Measurements from ENCODE around the gene RUBCN.
A peak's percentile ranks its signal among the peaks of the same experiment; 100 is the strongest.
"Not testable (repeated sequence)": the region's sequence is repeated elsewhere in the genome, so short reads cannot be mapped to it uniquely, and the experiment has no call there.

RUBCN gene

DNA sequence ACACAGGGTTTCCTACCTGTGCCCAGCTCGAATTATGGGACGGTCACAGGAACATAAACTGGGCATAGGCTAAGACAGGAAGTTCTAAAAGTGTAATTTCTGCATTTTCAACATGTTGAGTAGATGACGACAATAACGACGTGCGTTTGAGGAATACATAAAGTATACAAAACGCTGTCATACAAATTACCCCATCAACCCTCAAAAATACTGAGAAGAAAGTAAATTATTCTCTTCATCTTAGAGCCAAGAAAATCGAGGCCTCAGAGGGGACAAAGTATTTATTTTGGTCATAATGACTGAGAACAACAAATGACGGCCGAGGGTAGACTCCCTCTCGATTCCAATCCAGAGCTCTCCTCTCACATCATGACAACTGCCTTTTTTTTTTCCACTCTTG is 60.8 kb downstream of the RUBCN start:
- no peak for TF ChIP-seq CTCF (IDR thresholded peaks at IDR 0.05; ENCODE audit: low read depth, low read length)
- Histone ChIP-seq H3K4me3 (ENCODE audit: low read depth, low read length) (no peak overlapping the region), H3K4me1 (no peaks in the 10 kb centered on the region), H3K9me3 (no peaks in the 10 kb centered on the region), H3K36me3 (0 out of 2 replicates have a peak, but pooled peaks cover 2% of the 10 kb centered on the region), H3K27me3 (no peaks in the 10 kb centered on the region)
- no peak for DNase-seq

GRCh38 chr3:197675563-197675860 is 61.2 kb downstream of the RUBCN start:
- Histone ChIP-seq H3K4me3 (ENCODE audit: low read depth, low read length) (no peak overlapping the region), H3K27me3 (no peaks in the 10 kb centered on the region), H3K36me3 (0 out of 2 replicates have a peak, but pooled peaks cover under 1% of the 10 kb centered on the region), H3K9me3 (no peaks in the 10 kb centered on the region), H3K4me1 (no peaks in the 10 kb centered on the region)
- TF ChIP-seq CTCF (IDR thresholded peaks at IDR 0.05; ENCODE audit: low read depth, low read length) = no peak
- no peak for DNase-seq

DNA sequence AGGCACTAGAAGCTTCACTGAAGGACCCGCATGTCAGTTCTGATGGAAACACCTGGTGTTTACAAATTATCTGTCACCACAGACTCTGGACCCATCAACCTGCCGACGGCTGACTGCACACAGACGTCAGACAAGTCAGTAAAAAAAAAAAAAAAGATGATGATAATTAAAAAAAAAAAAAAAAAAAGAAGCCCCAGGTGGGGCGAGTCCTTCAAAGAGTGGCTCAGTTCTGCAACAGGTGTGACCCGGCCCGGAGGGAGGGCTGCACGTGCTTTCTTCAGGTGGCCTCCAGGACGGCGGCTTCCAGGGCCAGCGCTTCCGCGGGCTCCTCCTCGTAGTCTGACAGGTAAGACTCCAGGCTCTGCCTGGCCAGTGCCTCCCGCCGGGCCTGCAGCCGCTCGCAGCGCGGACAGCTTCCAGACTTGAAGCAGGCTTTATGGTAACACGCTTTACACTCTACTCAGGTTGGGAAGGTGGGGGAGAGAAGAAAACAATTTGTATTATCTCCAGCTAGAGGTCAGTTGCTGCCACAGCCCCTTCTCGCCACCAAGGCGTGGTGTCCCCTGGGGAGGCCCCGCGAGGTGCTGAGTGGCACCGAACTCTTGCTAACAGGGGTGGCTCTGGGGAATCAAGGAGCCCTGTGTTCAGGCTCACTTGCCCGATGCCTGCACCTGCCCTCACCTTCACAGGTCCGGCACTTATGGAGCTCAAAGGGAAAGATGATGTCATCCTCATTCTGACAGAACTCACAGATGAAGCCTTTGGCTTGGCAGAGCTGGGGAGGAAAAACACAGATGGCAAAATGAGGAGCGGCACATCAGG is 61.8 kb downstream of the RUBCN start:
- TF ChIP-seq CTCF (IDR thresholded peaks at IDR 0.05; ENCODE audit: low read depth, low read length) = no peak
- Histone ChIP-seq H3K36me3 (no peaks in the 10 kb centered on the region), H3K9me3 (no peaks in the 10 kb centered on the region), H3K4me3 (ENCODE audit: low read depth, low read length) (no peak overlapping the region), H3K27me3 (no peaks in the 10 kb centered on the region), H3K4me1 (no peaks in the 10 kb centered on the region)
- no peak for DNase-seq

DNA sequence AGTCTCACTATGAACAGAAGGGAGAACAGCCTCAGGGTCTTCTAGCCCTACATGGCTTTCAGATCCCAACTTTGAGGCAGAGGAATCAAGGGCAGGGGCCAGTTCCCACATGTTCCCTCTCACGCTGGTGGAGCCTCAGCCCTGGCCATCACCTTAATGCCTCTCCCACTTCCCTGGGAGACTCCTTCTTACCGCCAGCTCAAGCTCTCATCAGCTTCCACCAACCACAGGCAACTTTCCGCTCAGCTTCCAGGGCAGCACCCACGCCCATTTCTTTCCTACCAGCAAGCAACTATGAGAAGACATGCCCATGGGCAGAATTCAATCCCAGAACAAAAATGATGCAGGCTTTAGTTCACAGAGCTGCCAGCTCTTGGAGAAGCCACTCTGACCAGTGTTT is 63.5 kb downstream of the RUBCN start:
- DNase-seq = no peak
- Histone ChIP-seq H3K36me3 (no peaks in the 10 kb centered on the region), H3K27me3 (no peaks in the 10 kb centered on the region), H3K4me3 (ENCODE audit: low read depth, low read length) (no peak overlapping the region), H3K9me3 (no peaks in the 10 kb centered on the region), H3K4me1 (no peaks in the 10 kb centered on the region)
- no peak for TF ChIP-seq CTCF (IDR thresholded peaks at IDR 0.05; ENCODE audit: low read depth, low read length)

GRCh38 chr3:197670361-197670760 is 66.3 kb downstream of the RUBCN start:
- TF ChIP-seq CTCF (IDR thresholded peaks at IDR 0.05; ENCODE audit: low read depth, low read length) = no peak
- H3K36me3 ChIP-seq = no peaks in the 10 kb centered on the region

DNA sequence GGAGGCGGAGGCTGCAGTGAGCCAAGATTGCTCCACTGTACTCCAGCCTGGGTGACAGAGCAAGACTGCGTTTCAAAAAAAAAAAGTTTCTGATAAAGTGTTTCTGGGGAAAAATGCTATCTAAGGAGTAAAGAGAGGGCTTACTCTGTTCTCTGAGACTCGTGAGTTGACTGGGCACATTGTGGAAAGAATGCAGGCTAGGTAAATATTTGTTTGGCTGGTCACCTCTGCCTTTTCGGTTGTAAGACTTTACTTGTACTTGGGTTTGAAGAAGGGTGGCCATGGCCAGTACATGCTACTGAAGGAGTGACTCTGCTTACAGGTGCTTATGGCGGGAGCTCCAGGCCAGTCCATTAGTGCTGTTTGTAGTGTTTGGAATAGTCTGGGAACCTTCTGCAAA is 68.7 kb downstream of the RUBCN start:
- Histone ChIP-seq H3K4me3 (ENCODE audit: low read depth, low read length) (no peak overlapping the region), H3K9me3 (no peaks in the 10 kb centered on the region), H3K4me1 (no peaks in the 10 kb centered on the region), H3K36me3 (no peaks in the 10 kb centered on the region), H3K27me3 (no peaks in the 10 kb centered on the region)
- DNase-seq = no peak
- no peak for TF ChIP-seq CTCF (IDR thresholded peaks at IDR 0.05; ENCODE audit: low read depth, low read length)

More at GRCh38 chr3:197670361-197670760, 66.3 kb downstream of the RUBCN start:
- Histone ChIP-seq H3K4me1 (no peaks in the 10 kb centered on the region), H3K27me3 (no peaks in the 10 kb centered on the region), H3K4me3 (ENCODE audit: low read depth, low read length) (no peak overlapping the region), H3K9me3 (no peaks in the 10 kb centered on the region)
- DNase-seq = no peak

DNA sequence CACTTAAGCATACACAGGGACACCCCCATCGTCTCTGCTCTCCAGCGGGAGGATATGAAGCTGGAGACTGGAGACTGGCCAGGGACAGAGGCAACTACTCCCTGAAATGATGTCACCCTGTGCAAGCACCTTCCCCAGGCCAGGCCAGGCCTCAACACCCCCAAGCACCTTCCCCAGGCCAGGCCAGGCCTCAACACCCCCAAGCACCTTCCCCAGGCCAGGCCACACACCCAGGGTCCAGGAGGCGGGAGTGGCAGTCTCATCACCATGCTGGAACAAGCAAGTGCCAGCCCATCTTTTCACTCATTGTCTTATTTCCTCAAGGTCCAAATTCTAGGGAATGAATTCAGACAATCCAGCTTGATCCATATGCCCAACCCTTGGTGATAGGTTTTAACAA is 69.4 kb downstream of the RUBCN start:
- H3K4me1 ChIP-seq; H3K9me3 ChIP-seq; H3K4me3 ChIP-seq (ENCODE audit: low read depth, low read length); H3K27me3 ChIP-seq; H3K36me3 ChIP-seq; DNase-seq: not testable (repeated sequence)

- H3K4me3 ChIP-seq (ENCODE audit: low read depth, low read length) = peak overlapping the region; percentile 41; the same call in 1 of the 2 replicates
- not testable (repeated sequence) for H3K36me3 ChIP-seq, DNase-seq, H3K4me1 ChIP-seq, H3K27me3 ChIP-seq, H3K9me3 ChIP-seq
Observed at GRCh38 chr3:197666221-197666842, 70.4 kb downstream of the RUBCN start.

GRCh38 chr3:197665549-197665948 is 71.2 kb downstream of the RUBCN start:
- not testable (repeated sequence) for DNase-seq; H3K36me3 ChIP-seq; H3K4me1 ChIP-seq; H3K4me3 ChIP-seq (ENCODE audit: low read depth, low read length); H3K9me3 ChIP-seq; H3K27me3 ChIP-seq
